Amygdala (tissue), 56 donors: Measurements from ENCODE around the gene GABRR2.

Experiments used
- DNase-seq, 56 donors: peaks; one replicate each; lab custom pipeline; 2025; lab: John Stamatoyannopoulos, UW

The GABRR2 gene

DNA sequence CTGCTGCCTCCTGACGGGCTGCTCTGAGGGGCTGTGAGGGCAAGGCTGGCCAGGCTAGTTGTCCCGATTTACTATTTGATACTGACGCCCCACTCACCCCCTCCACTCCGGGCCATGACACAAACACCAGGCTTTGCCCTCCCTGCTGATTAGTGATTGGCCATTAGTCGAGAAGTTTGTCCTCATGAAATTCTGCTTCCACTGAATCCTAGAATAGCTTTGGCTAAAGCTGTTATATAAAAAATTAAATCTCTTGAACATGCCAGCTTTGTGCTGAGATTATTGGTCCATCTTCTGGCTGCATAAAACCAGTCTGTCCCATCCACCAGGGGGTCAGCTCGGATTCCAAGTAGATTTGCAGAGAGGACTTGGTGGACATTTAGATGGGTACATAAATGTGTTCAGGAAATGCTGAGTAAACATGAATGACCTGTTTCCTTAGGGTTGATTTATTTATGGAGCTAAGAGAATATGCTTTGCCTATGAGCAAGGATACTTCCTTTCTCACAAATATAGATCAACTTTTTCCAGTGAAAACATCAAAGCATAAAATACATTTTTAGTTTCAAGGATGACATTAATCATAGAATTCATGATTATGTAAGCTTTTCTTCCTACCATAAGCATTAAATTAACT lies at the start of gene GABRR2:
GABRR2 (minus strand) TSS at position 51 of the 637 bp plus-strand sequence. CDS start 134 bp downstream, outside the sequence.
- no peak for DNase-seq

DNA sequence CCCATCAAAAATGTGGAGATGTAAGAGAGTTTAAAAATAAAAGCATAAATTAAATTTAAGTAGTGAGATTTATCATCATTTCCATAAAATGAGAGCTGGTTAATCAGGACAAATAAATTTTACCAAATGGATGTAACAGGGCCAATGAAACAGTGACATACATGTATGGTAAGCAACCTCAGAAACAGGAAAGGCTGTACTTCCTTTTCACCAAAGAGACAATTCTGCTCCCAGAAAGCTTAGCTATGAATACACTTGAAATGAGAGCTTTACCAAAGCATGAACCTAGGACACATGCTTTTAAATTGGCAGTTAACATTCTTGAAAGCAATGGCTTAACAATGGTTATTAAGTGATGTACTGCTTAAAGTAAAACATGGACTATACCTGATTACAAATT lies 49.5 kb upstream of the GABRR2 start:
- DNase-seq = no peak

DNA sequence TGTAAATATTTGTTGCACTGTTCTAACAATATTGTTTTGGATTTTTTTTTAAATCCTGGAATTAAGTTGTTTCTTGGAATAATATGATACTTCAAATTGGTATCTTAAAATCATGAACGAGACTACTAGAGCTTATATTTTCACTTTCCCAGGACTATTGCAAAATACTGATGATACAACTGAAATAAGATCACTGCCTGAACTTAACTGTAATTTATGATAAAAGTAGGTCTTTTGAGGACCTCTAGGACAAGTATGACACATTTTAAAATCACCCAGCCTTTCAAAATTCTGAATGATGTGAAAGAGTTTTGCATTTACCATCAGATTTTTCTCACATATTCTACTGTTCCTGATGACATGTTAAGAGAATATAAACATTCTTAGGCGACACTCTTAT lies 46.1 kb upstream of the GABRR2 start:
- DNase-seq = no peak

DNA sequence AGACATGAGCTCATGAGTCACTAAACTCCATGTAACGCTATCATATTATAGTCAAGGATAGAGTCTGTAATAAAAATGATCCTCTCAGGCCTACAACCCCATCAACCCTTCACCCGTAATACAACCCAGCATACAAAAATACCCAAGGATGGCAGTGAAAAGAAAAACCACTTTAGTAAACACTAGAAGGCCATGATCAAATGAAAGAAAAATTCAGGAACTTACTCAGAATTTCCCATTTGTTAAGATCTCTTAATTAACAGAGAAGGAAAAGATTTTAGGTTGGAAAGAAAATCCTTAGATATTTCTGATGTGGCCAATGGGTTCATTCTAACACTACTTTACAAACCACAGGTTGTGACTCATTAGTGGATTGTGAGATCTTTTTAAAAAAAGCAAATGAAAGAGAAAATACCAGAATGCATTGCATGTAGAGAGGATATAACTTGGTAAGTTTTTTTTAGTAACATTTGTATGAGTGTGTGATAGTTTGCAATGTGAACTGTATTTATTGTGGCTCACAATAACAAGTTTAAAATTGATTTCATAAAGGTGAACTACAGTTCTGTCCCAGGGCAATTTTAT lies 45.4 kb upstream of the GABRR2 start:
- DNase-seq = no peak

DNA sequence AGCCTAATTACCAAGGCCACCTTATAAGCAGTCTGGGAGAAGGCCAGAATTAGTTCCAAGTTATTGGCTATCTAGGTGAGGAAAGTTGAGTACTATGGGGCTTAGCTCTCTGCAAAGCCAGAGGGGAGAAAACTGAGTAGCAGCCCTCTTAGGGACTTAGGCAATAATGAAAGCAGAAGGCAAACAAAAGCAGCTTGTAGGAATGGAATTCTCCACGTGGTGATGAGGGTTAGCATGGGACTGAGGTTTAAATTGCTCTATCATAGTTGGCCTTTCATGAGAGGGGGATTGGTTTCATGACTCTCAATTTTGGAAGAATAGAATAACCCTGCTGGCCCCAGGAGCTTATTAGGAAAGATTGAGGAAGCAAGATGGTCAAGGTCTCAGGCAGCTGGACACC lies 44.5 kb upstream of the GABRR2 start:
- DNase-seq = no peak

DNA sequence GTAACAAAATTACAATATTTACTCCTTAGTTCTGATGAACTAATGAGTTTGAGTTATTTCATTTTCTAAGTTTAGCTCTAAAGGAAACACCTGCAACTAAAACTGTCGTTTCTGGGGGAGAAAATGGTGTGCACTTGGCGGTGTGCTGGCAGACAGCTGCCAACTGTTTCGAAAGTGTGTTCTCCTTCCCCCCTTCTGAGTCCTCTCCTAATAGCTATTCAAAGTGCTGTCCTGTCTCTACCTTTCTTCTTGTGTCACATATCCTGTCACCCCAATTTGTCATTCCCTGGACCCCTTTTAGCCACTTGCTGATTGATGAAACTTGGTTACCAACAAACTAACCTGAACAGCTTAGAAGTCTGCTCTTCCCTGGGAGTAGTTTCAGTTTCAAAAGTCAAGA lies 42.3 kb upstream of the GABRR2 start:
- DNase-seq = no peak

DNA sequence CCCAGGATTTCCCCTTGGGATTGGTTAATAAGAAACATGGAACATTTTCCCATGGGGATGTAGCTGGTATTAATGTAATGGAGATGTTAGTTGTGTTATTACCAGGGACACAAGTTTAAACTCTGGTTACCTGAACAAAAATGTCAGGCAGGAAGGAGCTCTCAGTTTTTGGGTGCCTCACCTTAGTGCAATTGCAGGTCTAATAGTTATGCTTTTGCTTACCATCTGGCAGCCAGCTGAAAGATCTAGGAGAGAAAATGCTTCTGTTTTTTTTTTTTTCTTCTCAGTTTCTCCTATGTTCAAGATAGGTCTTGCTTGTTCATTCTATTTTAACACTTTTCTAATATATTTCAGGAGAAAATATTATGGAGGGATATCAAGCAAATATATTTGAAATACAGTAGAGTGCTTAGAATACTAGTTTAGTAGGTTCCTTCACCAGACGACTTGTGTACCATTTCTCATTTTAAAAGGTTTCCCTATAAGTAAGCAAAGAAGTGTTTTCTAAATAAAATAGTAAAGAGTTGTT lies 41.6 kb upstream of the GABRR2 start:
- DNase-seq = no peak

DNA sequence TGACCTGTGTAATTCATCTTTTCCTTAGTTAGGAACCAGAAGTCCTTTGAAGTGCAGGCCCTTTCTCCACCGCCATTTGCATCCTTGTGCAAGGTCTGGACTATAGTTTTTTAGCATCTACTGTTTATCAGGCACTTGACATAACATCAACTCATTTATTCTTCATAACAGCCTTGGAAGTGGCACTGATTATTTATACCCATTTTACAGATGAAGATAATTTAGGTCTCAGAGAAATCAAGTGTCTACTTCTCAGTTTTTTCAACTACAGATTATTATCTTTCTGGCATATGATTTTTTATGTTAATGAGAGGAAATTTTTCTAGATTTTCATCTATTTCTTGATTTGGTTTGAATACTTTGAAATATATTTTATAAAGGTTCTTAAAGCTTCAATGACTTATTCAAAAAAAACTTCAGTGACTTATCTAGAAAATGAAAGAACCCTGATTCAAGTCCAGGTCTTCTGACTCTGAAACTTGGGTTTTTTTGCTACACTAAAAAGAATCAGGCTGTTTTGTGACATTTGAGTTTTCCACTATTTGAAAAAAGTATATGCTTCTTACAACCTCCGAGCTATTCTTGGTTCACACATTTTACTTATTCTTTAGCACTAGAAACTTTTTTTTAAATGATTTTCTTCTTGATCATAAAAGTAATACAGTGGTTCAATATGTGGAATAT lies 40.6 kb upstream of the GABRR2 start:
- DNase-seq = no peak

DNA sequence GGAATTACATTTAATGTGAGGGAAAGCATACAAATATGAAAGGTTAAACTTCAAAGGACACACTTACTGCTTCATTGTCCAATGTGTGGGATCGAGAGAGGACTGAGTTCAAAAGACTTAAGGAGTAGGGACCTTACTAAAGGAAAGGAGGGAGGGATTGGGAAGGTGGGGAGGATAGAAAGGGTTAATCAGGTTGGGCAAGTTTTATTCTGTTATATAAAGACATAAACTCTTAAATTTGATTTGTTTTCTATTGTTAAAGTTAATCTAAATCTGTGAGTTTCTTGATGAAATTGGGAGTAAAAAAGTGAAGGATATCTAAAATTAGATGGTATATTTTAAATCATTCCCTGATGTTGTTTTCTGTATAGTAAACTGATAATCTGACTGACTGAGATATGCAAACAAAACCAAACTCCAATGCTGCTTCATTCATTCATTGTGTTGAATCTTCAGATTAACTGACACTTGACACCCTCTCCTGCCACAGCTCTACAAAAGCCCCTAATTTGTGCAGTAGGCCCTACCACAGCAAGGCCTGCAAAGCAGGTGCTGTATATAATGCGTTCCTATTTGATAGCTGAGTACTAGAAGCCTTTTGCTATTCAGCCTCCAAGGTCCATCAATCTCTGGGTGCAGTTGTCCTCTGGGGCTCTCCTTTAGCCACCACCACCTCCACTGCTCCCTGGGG lies 38.7 kb upstream of the GABRR2 start:
- no peak for DNase-seq

DNA sequence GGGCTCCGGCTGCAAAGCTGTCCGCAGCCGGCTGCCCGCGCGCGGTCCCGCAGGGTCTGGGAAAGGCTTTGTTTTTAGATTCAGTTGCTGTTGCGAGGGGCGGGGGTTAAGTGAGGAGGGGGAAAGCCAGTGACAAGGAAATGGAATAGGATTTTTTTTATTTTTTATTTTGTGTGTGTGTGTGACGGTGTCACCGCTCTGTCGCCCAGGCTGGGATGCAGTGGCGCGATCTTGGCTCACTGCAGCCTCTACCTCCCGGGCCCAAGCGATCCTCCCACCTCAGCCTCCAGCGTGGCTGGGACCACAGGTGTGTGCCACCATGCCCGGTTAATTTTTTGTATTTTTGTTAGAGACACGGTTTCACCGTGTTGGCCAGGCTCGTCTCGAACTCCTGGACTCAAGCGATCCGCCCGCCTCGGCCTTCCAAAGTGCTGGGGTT lies 38.0 kb upstream of the GABRR2 start:
- peak in 1 of 56 donors; percentile 30 for DNase-seq

DNA sequence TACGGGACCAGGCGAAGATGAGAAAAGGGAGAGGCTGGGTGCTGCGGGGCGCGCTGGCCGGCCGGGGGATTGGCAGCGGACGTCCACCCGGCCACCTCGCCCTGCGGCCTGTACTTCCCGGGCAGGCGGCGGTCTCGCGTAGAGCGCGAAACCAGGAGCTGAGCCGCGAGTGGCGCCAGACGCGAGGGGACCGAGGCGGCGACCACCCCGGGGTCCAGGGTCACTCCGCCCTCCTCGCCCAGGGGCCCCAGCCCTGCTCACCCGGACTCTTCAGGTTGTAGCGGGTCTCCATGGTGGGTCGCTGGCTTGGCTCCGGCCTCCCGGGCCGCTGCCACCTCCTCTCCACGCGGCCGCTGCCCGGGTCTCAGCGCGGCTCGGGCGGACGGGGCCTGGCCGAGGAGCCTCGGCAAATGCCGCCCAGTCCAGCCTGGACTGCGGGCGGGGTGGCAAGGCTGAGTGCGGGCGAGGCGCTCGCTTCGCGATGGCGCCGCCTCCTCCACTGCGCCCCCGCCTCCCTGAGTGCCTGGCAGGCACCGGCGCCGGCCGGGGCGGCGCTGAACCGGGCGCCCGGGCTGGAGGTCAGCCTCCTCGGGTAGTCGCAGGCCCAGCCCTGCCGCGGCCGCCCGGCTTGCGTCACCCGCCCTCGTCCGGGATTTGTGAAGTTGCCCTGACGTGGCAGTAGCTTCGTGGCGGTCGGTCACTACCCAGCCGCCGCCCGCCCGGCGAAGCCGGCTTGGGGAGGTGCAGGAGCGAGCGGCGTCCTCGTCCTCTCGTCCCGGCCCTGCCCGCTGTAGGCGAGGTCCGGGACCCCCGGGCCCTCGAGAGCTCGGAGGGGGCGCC lies 37.4 kb upstream of the GABRR2 start, which contains the start of gene UBE2J1:
UBE2J1 (minus strand) TSS at position 445 of the 840 bp plus-strand sequence; CDS start at position 292, 153 bp downstream.
- peak in 55 of 56 donors; percentile 46 to 91 (median 78) for DNase-seq

DNA sequence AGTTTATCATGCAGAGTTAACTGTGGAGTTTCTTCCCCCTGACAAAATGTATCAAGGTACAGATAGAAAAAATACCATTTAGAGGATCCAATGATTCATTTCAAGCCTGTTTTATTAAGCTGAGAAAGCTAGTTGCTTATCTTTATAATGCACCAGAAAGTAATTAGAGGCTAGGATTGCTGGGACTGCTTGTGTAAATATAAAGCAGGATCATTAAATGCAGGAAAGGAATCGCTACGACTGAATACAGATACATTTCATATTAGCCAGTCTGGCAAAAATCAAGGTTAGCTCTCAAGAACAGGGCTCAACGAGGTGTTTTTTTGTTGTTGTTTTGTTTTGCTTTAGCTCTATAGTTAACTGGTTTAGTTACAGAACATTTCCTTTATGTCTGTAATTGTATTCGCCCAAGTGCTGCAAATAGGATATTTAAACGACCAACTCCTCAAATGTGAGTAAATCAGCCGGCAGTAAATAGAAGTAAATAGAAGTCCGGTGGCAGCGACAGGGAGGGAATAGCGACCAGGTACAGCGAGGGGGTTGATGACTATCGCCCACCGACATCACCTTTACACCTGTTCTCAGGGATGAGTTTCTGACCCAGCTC lies 36.7 kb upstream of the GABRR2 start:
- DNase-seq = no peak

DNA sequence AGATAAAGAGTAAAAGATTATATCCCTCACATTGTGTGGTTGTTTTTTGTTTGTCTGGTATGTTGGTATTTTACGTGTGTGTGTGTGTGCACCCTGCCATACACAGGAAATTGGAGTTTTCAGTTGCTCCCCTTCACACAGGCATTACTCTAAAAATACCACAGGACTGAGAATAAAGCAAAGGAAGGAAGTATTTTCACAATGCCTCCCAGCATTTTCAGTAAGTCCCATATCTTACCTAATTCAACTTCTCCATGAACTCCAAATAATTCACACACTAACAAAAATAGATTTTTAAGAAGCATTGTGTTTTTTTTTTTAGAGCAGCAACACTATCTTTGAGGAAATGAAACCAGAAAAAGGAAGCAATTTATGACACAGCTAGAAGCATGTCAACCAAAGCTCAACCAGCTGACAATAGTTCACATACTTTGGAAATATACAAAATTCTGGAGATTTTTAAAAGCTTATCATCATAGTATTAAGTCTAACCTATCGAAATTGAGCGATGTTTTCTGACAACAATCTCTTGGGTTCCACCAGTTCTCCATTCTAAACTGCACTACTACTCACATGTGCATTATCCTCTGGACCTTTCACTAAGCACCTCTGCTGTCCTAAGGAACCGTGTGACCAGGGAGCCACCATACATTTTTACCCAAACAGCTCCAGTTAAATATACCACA lies 35.3 kb upstream of the GABRR2 start:
- DNase-seq = no peak

DNA sequence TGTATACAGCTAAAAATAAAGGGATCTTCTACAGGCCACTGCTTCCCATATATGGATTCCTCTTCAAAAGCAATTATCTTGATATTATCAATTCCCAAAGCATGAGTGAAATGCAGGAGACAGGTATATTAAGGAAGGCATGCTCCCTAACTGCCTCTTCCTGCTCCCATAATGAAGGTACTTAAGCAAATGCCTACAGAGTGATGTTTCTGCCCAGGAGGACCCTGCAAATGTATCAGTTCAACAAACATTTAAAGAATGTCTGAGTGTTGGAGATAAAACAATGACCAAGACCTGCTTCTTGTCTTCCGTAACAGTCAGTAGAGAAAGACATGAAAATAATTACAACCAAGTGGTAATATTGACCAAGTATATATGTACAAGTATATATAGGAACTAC lies 33.3 kb upstream of the GABRR2 start:
- no peak for DNase-seq

DNA sequence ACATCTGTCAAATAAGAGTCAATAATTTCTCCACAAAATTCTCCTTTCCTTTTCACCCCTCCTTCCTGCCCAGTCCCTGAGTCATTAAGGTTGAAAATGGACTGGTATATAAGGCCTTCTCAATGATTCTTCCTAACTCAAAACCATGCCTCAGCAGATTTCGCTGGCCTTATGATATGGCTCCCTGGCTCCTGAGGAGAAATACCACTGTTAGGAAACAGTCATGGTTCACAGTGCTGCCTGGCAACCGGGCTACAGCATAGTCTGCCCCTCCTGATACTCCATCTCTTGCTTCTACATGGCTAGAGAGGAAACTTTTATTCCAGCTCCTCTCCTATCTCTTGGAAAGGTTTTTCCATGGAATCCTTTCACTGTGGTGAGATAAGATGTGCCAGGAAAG lies 32.7 kb upstream of the GABRR2 start:
- DNase-seq = no peak

DNA sequence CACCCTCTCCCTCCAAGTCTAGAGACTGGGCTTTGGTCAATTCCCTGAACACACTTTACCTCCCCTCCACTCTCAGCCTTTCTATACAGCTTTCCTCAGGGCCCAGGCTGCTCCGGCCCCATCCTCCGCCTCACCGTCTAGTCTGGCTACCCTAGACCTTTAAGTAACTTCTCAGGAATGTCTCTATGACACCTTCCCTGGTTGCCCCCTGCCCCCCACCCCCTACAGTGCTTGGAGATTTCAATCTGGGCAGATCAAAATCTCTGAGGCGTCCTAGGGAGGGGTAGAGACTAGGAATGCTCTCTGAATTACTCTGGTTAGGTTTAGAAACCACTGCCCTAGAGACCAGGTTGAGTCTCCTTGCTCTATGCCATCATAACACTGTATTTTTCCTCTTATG lies 31.3 kb upstream of the GABRR2 start:
- DNase-seq = no peak

DNA sequence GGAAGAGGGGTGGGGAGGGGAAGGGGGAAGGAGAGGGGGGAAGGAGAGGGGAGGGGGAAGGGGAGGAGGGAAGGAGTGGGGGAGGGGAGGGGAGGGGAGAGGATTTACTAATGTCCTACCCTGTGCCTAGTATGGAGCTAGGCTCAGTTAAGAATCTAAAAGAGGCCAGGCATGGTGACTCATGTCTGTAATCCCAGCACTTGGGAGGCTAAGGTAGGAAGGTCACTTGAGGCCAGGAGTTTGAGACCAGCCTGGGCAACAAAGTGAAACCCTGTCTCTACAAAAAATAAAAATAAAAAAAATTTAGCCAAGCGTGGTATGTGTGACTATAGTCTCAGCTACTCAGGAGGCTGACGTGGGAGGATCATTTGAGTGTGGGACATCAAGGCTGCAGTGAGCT lies 24.5 kb upstream of the GABRR2 start:
- DNase-seq = no peak

DNA sequence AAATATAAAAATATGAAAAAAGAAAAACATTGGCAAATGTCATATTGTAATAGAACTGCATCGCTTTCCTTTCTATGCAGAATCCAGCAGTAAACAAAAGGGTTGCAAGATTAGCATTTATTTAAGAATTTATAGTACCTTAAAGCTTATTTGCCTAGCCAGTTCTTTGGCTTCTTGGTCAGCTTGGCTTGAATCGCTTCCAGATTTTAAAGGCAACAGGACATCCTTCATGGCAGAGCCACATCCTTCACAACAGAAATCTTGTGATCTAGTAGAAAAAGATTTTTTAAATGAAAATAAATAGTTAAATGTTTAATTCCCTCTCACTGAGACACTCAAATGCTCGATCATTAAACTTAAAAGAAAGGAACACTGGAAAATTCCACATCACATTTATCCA lies 20.1 kb upstream of the GABRR2 start:
- no peak for DNase-seq

DNA sequence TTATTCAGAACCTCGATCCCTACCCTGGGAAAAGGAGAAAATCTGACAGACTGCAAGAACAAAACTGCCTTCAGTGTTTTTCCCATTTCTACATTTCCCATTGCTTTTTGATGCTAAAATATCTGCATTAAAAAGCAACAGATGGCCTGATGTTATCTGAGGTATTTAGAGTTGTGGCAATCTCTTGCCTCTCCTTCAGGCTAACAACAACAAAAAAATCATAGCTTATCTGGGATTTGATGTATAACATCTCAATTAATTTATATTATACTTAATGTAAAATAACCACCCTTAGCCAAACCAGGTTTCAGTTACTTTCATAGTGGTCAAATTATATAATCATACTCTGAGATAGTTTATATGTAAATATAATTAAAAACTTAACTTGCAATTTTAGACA lies 15.8 kb upstream of the GABRR2 start:
- no peak for DNase-seq
